ENCODE data around the gene LARP6.

- TF ChIP-seq CTCF (IDR thresholded peaks at IDR 0.05 in 4 of 5, conservative IDR thresholded peaks at IDR 0.05 in 1 of 5) (no peak), POLR2A (IDR thresholded peaks at IDR 0.05) (no peak)
Observed at GRCh38 chr15:70829371-70830166, 24.4 kb downstream of the LARP6 start.

Measured in gastrocnemius medialis (tissue), 4 donors.